BE2C (cell line): Measurements from ENCODE around the gene CCDC88C.

Experiments used
- DNase-seq: peaks from one replicate; pipeline ENCODE4 v3.0.0-alpha.2; 2020
- H3K27me3 ChIP-seq: fragments of 250-450 bp; sonication (Bioruptor Pico); 2 replicates; pipeline ENCODE4 v1.5.1; 2020; ENCODE audit warnings: mild to moderate bottlenecking
- H3K36me3 ChIP-seq: fragments of 250-450 bp; sonication (Bioruptor Pico); 2 replicates; pipeline ENCODE4 v1.5.1; 2020; ENCODE audit warnings: mild to moderate bottlenecking
- H3K4me1 ChIP-seq: fragments of 250-450 bp; sonication (Bioruptor Pico); 2 replicates; pipeline ENCODE4 v1.5.1; 2020
- H3K4me3 ChIP-seq: 2 replicates; pipeline ENCODE4 v1.5.1; 2011; ENCODE audit warnings: low read depth, low read length
- H3K9me3 ChIP-seq: fragments of 250-450 bp; sonication (Bioruptor Pico); 2 replicates; pipeline ENCODE4 v1.5.1; 2020
- CTCF ChIP-seq: IDR thresholded peaks from 2 replicates; pipeline ENCODE4 v1.5.1; 2012; ENCODE audit warnings: mild to moderate bottlenecking, low read depth, low read length

Gene CCDC88C

GRCh38 chr14:91309756-91310280 lies 107.8 kb downstream of the CCDC88C start:
- Histone ChIP-seq H3K4me1 (no peaks in the 10 kb centered on the region), H3K27me3 (no peaks in the 10 kb centered on the region), H3K4me3 (no peak overlapping the region), H3K36me3 (no peaks in the 10 kb centered on the region), H3K9me3 (no peaks in the 10 kb centered on the region; the same call in 1 of the 2 replicates)
- TF ChIP-seq CTCF: no peak
- DNase-seq: no peak

GRCh38 chr14:91308337-91308736 lies 109.3 kb downstream of the CCDC88C start:
- H3K27me3 ChIP-seq: no peaks in the 10 kb centered on the region
- H3K4me1 ChIP-seq: no peaks in the 10 kb centered on the region; the same call in 1 of the 2 replicates
- H3K36me3 ChIP-seq: no peaks in the 10 kb centered on the region
- no peaks in the 10 kb centered on the region; the same call in 1 of the 2 replicates for H3K9me3 ChIP-seq
- no peak overlapping the region for H3K4me3 ChIP-seq
- TF ChIP-seq CTCF: no peak
- no peak for DNase-seq

DNA sequence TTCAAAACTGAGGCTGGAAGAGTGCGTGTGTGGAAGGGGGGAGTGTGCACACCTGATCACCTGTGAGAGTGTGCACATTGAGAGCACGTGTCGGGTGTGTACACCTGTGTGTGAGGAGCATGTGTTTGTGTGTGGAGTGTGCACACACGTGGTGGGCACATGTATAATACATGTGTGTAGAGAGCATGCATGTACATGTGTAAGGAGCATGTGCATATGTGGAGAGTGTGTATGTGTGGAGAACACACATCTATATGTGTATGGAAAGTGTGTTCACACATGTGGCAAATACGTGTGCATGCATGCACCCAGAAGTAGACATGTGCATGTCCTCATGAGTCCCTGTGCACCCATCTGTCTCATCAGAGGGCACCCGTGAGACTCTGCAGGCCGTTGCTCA lies 110.0 kb downstream of the CCDC88C start:
- Histone ChIP-seq H3K9me3 (no peaks in the 10 kb centered on the region), H3K4me3 (no peak overlapping the region), H3K4me1 (peaks cover 3% of the 10 kb centered on the region), H3K36me3 (no peaks in the 10 kb centered on the region), H3K27me3 (no peaks in the 10 kb centered on the region)
- no peak for DNase-seq
- TF ChIP-seq CTCF: no peak

DNA sequence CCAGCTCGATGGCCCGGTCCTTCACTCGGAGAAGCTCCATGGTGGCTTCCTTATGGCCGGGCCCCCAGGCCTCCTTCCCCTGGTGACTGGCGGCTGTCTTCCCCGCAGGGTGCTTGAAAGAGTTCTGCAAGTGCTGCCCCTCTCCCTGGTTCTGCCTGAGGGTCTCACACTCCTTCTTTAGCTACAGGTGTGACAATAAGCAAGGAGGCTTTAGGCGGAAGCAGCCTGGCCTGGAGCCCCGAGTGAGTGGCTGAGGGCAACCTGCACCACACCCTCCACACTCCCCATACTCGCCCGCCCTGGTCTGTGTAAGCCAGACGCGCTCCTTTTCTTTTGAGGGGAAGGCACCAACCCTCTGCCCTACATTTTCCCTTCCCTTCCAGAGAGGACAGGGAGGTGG lies 110.6 kb downstream of the CCDC88C start:
- no peak for DNase-seq
- no peak overlapping the region for H3K4me3 ChIP-seq
- no peaks in the 10 kb centered on the region for H3K36me3 ChIP-seq
- H3K27me3 ChIP-seq: no peaks in the 10 kb centered on the region
- no peaks in the 10 kb centered on the region for H3K9me3 ChIP-seq
- no peak for TF ChIP-seq CTCF
- H3K4me1 ChIP-seq: peaks cover 3% of the 10 kb centered on the region

- no peak for DNase-seq
- Histone ChIP-seq H3K4me3 (no peak overlapping the region), H3K9me3 (no peaks in the 10 kb centered on the region), H3K27me3 (no peaks in the 10 kb centered on the region), H3K36me3 (no peaks in the 10 kb centered on the region), H3K4me1 (peaks cover 3% of the 10 kb centered on the region)
- no peak for TF ChIP-seq CTCF
These were observed 111.1 kb downstream of the CCDC88C start for GRCh38 chr14:91306547-91306946.

DNA sequence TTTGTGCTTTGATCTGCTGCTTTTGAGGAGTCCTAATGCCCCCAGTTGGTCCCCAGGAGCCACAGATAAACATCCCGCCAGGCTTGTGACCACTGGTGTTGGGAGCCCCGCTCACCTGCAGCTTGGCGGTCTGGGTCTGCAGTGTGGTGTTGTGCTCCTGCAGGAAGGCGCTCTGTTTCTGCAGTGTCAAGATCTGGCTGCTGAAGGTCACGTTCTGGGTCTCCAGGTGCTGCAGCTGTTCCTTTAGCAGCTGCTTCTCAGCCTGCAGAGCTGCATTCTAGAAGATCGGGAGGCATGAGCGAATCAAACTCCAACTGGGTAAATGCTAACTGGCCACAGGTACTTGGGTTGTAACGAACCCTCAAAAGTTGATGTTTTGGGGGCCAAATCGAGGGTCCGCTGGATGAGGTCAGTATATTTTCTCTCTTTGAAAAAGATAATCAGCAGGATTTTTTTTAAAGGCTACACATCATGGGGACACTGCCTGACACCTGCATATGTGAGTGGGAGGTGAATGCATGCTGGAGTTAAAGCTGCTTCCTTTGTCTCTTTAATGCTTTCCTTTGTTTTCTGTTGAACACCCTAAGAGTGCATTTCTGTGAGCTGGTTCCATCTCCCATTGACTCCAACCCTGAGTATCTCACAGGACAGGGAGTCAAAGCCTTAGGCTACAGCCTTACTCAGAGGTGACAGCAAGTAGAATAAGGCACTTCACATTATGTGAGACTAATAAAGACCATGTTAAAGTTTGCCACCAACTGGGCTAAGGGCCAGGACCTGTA lies 111.8 kb downstream of the CCDC88C start:
- no peaks in the 10 kb centered on the region for H3K9me3 ChIP-seq
- H3K36me3 ChIP-seq: no peaks in the 10 kb centered on the region
- no peak for TF ChIP-seq CTCF
- no peaks in the 10 kb centered on the region for H3K27me3 ChIP-seq
- peaks cover 3% of the 10 kb centered on the region for H3K4me1 ChIP-seq
- H3K4me3 ChIP-seq: no peak overlapping the region
- no peak for DNase-seq
